ENCODE measurements around the gene CD34.

CD34 gene

DNA sequence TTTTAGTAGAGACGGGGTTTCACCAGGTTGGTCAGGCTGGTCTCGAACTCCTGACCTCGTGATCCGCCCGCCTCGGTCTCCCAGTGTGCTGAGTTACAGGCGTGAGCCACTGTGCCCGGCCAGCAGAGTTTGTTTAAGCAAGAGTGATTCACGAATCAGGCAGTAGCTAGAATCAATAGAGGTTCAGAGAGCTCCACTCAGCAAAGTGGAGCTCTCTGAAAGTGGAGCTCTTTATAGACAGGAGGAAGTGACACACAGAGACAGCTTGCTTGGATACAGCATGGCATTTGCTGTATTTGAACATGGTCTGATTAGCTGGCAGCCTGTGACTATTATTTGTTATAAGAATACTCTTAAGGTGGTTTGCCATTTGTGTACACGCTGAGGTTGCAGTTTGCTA is 27.1 kb upstream of the CD34 start:
- H4K8ac ChIP-seq (ENCODE audit: low read depth, low read length): no peak overlapping the region
- no peak overlapping the region for H3K4me2 ChIP-seq (ENCODE audit: low read length)
- no CpG with 5 or more reads among the region's 10 CpGs for WGBS (ENCODE audit: extremely low coverage, insufficient coverage, insufficient read length)

DNA sequence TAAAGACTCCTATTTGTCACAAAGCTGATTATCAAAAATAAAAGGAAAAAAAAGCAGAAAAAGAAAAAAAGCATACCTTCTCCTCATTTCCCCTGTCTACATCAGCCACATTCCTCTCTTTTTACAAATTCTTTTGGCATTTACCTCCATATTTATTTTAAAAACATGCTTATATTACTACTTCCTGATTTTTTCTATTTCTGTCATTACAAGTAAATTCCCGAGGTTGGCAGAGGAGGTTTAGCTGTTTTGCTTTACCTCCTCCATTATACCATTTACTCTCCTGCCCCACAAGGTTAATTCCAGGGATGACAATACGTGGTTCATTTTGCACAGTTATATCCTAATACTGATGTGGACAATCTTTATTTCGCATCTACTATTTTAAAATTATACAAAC is 26.3 kb upstream of the CD34 start:
- Histone ChIP-seq H4K8ac (ENCODE audit: low read depth, low read length) (no peak overlapping the region), H2BK5ac (ENCODE audit: low read depth, low read length, poor library complexity) (no peak overlapping the region), H2BK120ac (ENCODE audit: insufficient read depth, low read length, poor library complexity) (no peak overlapping the region), H3K4me2 (ENCODE audit: low read length) (no peak overlapping the region), H3K18ac (ENCODE audit: low read length) (no peak overlapping the region), H2AFZ (ENCODE audit: insufficient read depth, low read length, poor library complexity) (no peak overlapping the region), H3K14ac (ENCODE audit: low read length) (no peak overlapping the region), H3K4me1 (ENCODE audit: control insufficient read depth in 1 of 2, insufficient read depth in 2 of 2, low read length in 2 of 2) (no peaks in the 10 kb centered on the region), H3K4me3 (ENCODE audit: low read depth, low read length) (no peak overlapping the region), H2BK12ac (ENCODE audit: low read length) (no peak overlapping the region), H3K27me3 (ENCODE audit: insufficient read depth, low read length) (no peaks in the 10 kb centered on the region), H3K9ac (ENCODE audit: low read length) (no peak overlapping the region), H3K79me2 (ENCODE audit: control insufficient read depth, insufficient read depth, low read length, poor library complexity) (no peaks in the 10 kb centered on the region), H3K79me1 (ENCODE audit: low read length) (no peaks in the 10 kb centered on the region), H4K91ac (ENCODE audit: low read depth, low read length) (no peak overlapping the region), H3K9me3 (ENCODE audit: insufficient read depth, low read depth, low read length) (no peaks in the 10 kb centered on the region), H3K4ac (ENCODE audit: low read depth, low read length) (no peak overlapping the region), H3K27ac (ENCODE audit: low read depth, low read length) (no peak overlapping the region), H2AK5ac (ENCODE audit: low read length) (no peak overlapping the region), H3K36me3 (ENCODE audit: control insufficient read depth in 1 of 2, insufficient read depth in 2 of 2, low read length in 2 of 2) (no peaks in the 10 kb centered on the region), H4K12ac (ENCODE audit: low read depth, low read length) (no peak overlapping the region), H3K23ac (ENCODE audit: low read length) (no peak overlapping the region)
- no peak for DNase-seq
- no CpG with 5 or more reads among the region's 3 CpGs for WGBS (ENCODE audit: extremely low coverage, insufficient coverage, insufficient read length)

More for the DNA sequence above, 27.1 kb upstream of the CD34 start:
- Histone ChIP-seq H4K12ac (ENCODE audit: low read depth, low read length) (no peak overlapping the region), H4K91ac (ENCODE audit: low read depth, low read length) (no peak overlapping the region), H3K18ac (ENCODE audit: low read length) (no peak overlapping the region), H3K9me3 (ENCODE audit: insufficient read depth, low read depth, low read length) (no peaks in the 10 kb centered on the region), H3K4me1 (ENCODE audit: control insufficient read depth in 1 of 2, insufficient read depth in 2 of 2, low read length in 2 of 2) (no peaks in the 10 kb centered on the region), H2BK120ac (ENCODE audit: insufficient read depth, low read length, poor library complexity) (no peak overlapping the region), H2BK12ac (ENCODE audit: low read length) (no peak overlapping the region), H3K79me2 (ENCODE audit: control insufficient read depth, insufficient read depth, low read length, poor library complexity) (no peaks in the 10 kb centered on the region), H3K9ac (ENCODE audit: low read length) (no peak overlapping the region), H3K23ac (ENCODE audit: low read length) (no peak overlapping the region), H3K4me3 (ENCODE audit: low read depth, low read length) (no peak overlapping the region), H3K4ac (ENCODE audit: low read depth, low read length) (no peak overlapping the region), H2AFZ (ENCODE audit: insufficient read depth, low read length, poor library complexity) (no peak overlapping the region), H2AK5ac (ENCODE audit: low read length) (no peak overlapping the region), H2BK5ac (ENCODE audit: low read depth, low read length, poor library complexity) (no peak overlapping the region), H3K79me1 (ENCODE audit: low read length) (no peaks in the 10 kb centered on the region), H3K27ac (ENCODE audit: low read depth, low read length) (no peak overlapping the region), H3K36me3 (ENCODE audit: control insufficient read depth in 1 of 2, insufficient read depth in 2 of 2, low read length in 2 of 2) (no peaks in the 10 kb centered on the region), H3K14ac (ENCODE audit: low read length) (no peak overlapping the region), H3K27me3 (ENCODE audit: insufficient read depth, low read length) (no peaks in the 10 kb centered on the region)
- no peak for DNase-seq

DNA sequence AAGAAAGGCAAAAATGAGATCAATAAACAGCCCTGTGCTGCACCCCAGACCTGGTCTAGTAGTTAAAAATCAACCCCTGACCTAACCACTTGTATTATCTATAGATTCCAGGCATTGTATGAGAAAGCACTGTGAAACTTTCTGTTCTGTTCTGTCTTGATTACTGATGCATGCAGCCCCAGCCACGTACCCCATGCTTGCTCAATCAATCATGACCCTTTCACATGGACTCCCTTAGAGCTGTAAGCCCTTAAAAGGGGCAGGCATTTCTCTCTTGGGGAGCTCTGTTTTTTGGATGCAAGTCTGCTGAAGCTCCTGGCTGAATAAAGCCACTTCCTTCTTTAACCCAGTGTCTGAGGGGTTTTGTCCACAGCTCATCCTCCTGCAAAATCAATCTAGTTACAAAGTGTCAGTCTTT is 24.2 kb upstream of the CD34 start:
- Histone ChIP-seq H2BK120ac (ENCODE audit: insufficient read depth, low read length, poor library complexity) (no peak overlapping the region), H2AFZ (ENCODE audit: insufficient read depth, low read length, poor library complexity) (no peak overlapping the region), H3K4me1 (ENCODE audit: control insufficient read depth in 1 of 2, insufficient read depth in 2 of 2, low read length in 2 of 2) (no peaks in the 10 kb centered on the region), H2AK5ac (ENCODE audit: low read length) (no peak overlapping the region), H3K27ac (ENCODE audit: low read depth, low read length) (no peak overlapping the region), H4K8ac (ENCODE audit: low read depth, low read length) (no peak overlapping the region), H3K9ac (ENCODE audit: low read length) (no peak overlapping the region), H3K27me3 (ENCODE audit: insufficient read depth, low read length) (no peaks in the 10 kb centered on the region), H3K79me1 (ENCODE audit: low read length) (no peaks in the 10 kb centered on the region), H3K9me3 (ENCODE audit: insufficient read depth, low read depth, low read length) (no peaks in the 10 kb centered on the region), H3K23ac (ENCODE audit: low read length) (no peak overlapping the region), H3K4me2 (ENCODE audit: low read length) (no peak overlapping the region), H2BK12ac (ENCODE audit: low read length) (no peak overlapping the region), H3K79me2 (ENCODE audit: control insufficient read depth, insufficient read depth, low read length, poor library complexity) (no peaks in the 10 kb centered on the region), H2BK5ac (ENCODE audit: low read depth, low read length, poor library complexity) (no peak overlapping the region), H4K12ac (ENCODE audit: low read depth, low read length) (no peak overlapping the region), H3K18ac (ENCODE audit: low read length) (no peak overlapping the region), H3K14ac (ENCODE audit: low read length) (no peak overlapping the region), H3K4ac (ENCODE audit: low read depth, low read length) (no peak overlapping the region), H4K91ac (ENCODE audit: low read depth, low read length) (no peak overlapping the region), H3K4me3 (ENCODE audit: low read depth, low read length) (no peak overlapping the region), H3K36me3 (ENCODE audit: control insufficient read depth in 1 of 2, insufficient read depth in 2 of 2, low read length in 2 of 2) (no peaks in the 10 kb centered on the region)
- no peak for DNase-seq
- no CpG with 5 or more reads among the region's 1 CpG for WGBS (ENCODE audit: extremely low coverage, insufficient coverage, insufficient read length)

- Histone ChIP-seq H3K36me3 (ENCODE audit: control insufficient read depth in 1 of 2, insufficient read depth in 2 of 2, low read length in 2 of 2) (no peaks in the 10 kb centered on the region), H3K18ac (ENCODE audit: low read length) (no peak overlapping the region), H3K4ac (ENCODE audit: low read depth, low read length) (no peak overlapping the region), H3K9me3 (ENCODE audit: insufficient read depth, low read depth, low read length) (no peaks in the 10 kb centered on the region), H2AK5ac (ENCODE audit: low read length) (no peak overlapping the region), H4K12ac (ENCODE audit: low read depth, low read length) (no peak overlapping the region), H3K4me3 (ENCODE audit: low read depth, low read length) (no peak overlapping the region), H2BK5ac (ENCODE audit: low read depth, low read length, poor library complexity) (no peak overlapping the region), H2BK12ac (ENCODE audit: low read length) (no peak overlapping the region), H3K4me1 (ENCODE audit: control insufficient read depth in 1 of 2, insufficient read depth in 2 of 2, low read length in 2 of 2) (no peaks in the 10 kb centered on the region), H3K27me3 (ENCODE audit: insufficient read depth, low read length) (no peaks in the 10 kb centered on the region), H2AFZ (ENCODE audit: insufficient read depth, low read length, poor library complexity) (no peak overlapping the region), H3K4me2 (ENCODE audit: low read length) (no peak overlapping the region), H4K91ac (ENCODE audit: low read depth, low read length) (no peak overlapping the region), H3K79me2 (ENCODE audit: control insufficient read depth, insufficient read depth, low read length, poor library complexity) (no peaks in the 10 kb centered on the region), H3K14ac (ENCODE audit: low read length) (no peak overlapping the region), H2BK120ac (ENCODE audit: insufficient read depth, low read length, poor library complexity) (no peak overlapping the region), H3K79me1 (ENCODE audit: low read length) (no peaks in the 10 kb centered on the region), H4K8ac (ENCODE audit: low read depth, low read length) (no peak overlapping the region), H3K23ac (ENCODE audit: low read length) (no peak overlapping the region), H3K27ac (ENCODE audit: low read depth, low read length) (no peak overlapping the region), H3K9ac (ENCODE audit: low read length) (no peak overlapping the region)
- no CpG with 5 or more reads among the region's 4 CpGs for WGBS (ENCODE audit: extremely low coverage, insufficient coverage, insufficient read length)
- DNase-seq: no peak
These were observed 22.4 kb upstream of the CD34 start for GRCh38 chr1:207933205-207933800.

Data from trophoblast cell (in vitro differentiated cells and primary cell).